Loucy (cell line): ENCODE data around the gene IDI2.

Experiments
- CTCF ChIP-seq: fragments of 200-600 bp; sonication (generic); conservative IDR thresholded peaks from 2 replicates; pipeline ENCODE4 v1.5.1; 2014; ENCODE audit warnings: mild to moderate bottlenecking, antibody characterized with exemption, low read length
- EZH2phosphoT487 ChIP-seq: fragments of 200-600 bp; IDR thresholded peaks from 2 replicates; pipeline ENCODE4 v1.6.1; 2018; ENCODE audit warnings: antibody characterized with exemption, mild to moderate bottlenecking, moderate library complexity, borderline replicate concordance

- TF ChIP-seq CTCF (no peak), EZH2phosphoT487 (no peak)
These were observed 52.9 kb downstream of the IDI2 start for GRCh38 chr10:972763-973162.
